KMS-11 (cell line): ENCODE data around the gene TCEAL8.

Experiments used
- H2AFZ ChIP-seq: fragments of 200-600 bp; sonication (generic); 2 replicates; pipeline ENCODE4 v1.6.1; 2016; ENCODE audit warnings: antibody characterized with exemption, mixed run types, low read depth
- H3K27ac ChIP-seq: fragments of 200-600 bp; sonication (generic); 2 replicates; pipeline ENCODE4 v1.6.1; 2016; ENCODE audit warnings: mild to moderate bottlenecking, mixed run types
- H3K27me3 ChIP-seq: fragments of 200-600 bp; sonication (generic); 2 replicates; pipeline ENCODE4 v1.6.1; 2017; ENCODE audit warnings: mild to moderate bottlenecking, low read depth, mixed run types, moderate library complexity; ENCODE audit not compliant: insufficient read depth
- H3K36me3 ChIP-seq: fragments of 200-600 bp; sonication (generic); 2 replicates; pipeline ENCODE4 v1.6.1; 2017; ENCODE audit warnings: mild to moderate bottlenecking, mixed run types; ENCODE audit not compliant: insufficient read depth
- H3K4me1 ChIP-seq: fragments of 200-600 bp; sonication (generic); 2 replicates; pipeline ENCODE4 v1.6.1; 2016; ENCODE audit warnings: mild to moderate bottlenecking, low read depth, mixed run types; ENCODE audit not compliant: poor library complexity, severe bottlenecking
- H3K4me2 ChIP-seq: fragments of 200-600 bp; sonication (generic); 2 replicates; pipeline ENCODE4 v1.7.0; 2016; ENCODE audit warnings: mild to moderate bottlenecking, mixed run types
- H3K4me3 ChIP-seq: fragments of 200-600 bp; sonication (generic); IDR thresholded peaks from 2 replicates; pipeline ENCODE4 v1.6.1; 2017; ENCODE audit warnings: low read depth, low read length, mixed read lengths; ENCODE audit not compliant: insufficient read depth
- H3K79me2 ChIP-seq: fragments of 200-600 bp; sonication (generic); 2 replicates; pipeline ENCODE4 v1.6.1; 2016; ENCODE audit warnings: low read depth, mixed run types; ENCODE audit not compliant: insufficient read depth
- H3K9ac ChIP-seq: fragments of 200-600 bp; sonication (generic); 2 replicates; pipeline ENCODE4 v1.6.1; 2016; ENCODE audit warnings: mild to moderate bottlenecking, mixed run types
- H4K20me1 ChIP-seq: fragments of 200-600 bp; sonication (generic); 2 replicates; pipeline ENCODE4 v1.6.1; 2016; ENCODE audit warnings: mild to moderate bottlenecking, mixed run types; ENCODE audit not compliant: insufficient read depth
- TF ChIP-seq, protein P1 (sequence below): fragments of 200-600 bp; sonication (generic); conservative IDR thresholded peaks from 2 replicates; pipeline ENCODE4 v1.6.1; 2017; ENCODE audit warnings: low read depth, mild to moderate bottlenecking, antibody characterized with exemption, low read length, moderate library complexity, mixed read lengths

TCEAL8 gene

DNA sequence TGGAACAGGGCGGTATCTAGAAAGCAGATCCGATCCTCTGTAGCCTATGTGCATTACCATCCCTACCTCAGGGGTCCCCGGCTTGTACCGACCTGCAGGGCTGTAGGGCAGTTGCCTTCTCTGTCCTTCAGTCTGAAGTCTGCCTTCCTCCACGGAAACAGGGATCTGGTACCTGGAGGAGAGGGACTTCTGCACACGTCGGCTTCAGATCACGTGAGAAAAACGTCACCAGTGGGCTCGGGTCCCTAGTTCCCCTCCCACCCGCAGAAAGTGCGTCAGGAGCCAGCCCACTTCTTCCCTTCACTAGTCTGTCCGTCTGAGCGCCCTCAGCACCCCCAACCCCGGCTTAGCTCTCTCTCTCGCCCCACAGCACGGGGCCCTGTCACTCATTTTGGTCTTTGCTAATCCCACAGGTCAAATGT lies 21.6 kb upstream of the TCEAL8 start, which contains the start of gene TCEAL5:
Gene TCEAL5, minus strand, starts transcription at position 170 of the 422 bp plus-strand sequence. CDS start 2,187 bp downstream, outside the sequence.
- no peaks in the 10 kb centered on the region for H3K36me3 ChIP-seq
- no peak within 1 kb of the TSS for H3K27ac ChIP-seq
- no peaks in the 10 kb centered on the region for H3K27me3 ChIP-seq
- H3K4me3 ChIP-seq: no peak within 1 kb of the TSS
- no peaks in the 10 kb centered on the region for H3K4me1 ChIP-seq
- H2AFZ ChIP-seq: no peak within 1 kb of the TSS
- no peak within 1 kb of the TSS for H3K9ac ChIP-seq
- H3K79me2 ChIP-seq: no peaks in the 10 kb centered on the region
- TF ChIP-seq, protein P1, sequence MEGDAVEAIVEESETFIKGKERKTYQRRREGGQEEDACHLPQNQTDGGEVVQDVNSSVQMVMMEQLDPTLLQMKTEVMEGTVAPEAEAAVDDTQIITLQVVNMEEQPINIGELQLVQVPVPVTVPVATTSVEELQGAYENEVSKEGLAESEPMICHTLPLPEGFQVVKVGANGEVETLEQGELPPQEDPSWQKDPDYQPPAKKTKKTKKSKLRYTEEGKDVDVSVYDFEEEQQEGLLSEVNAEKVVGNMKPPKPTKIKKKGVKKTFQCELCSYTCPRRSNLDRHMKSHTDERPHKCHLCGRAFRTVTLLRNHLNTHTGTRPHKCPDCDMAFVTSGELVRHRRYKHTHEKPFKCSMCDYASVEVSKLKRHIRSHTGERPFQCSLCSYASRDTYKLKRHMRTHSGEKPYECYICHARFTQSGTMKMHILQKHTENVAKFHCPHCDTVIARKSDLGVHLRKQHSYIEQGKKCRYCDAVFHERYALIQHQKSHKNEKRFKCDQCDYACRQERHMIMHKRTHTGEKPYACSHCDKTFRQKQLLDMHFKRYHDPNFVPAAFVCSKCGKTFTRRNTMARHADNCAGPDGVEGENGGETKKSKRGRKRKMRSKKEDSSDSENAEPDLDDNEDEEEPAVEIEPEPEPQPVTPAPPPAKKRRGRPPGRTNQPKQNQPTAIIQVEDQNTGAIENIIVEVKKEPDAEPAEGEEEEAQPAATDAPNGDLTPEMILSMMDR: no peak
- H3K4me2 ChIP-seq: no peak within 1 kb of the TSS
- H4K20me1 ChIP-seq: no peaks in the 10 kb centered on the region

DNA sequence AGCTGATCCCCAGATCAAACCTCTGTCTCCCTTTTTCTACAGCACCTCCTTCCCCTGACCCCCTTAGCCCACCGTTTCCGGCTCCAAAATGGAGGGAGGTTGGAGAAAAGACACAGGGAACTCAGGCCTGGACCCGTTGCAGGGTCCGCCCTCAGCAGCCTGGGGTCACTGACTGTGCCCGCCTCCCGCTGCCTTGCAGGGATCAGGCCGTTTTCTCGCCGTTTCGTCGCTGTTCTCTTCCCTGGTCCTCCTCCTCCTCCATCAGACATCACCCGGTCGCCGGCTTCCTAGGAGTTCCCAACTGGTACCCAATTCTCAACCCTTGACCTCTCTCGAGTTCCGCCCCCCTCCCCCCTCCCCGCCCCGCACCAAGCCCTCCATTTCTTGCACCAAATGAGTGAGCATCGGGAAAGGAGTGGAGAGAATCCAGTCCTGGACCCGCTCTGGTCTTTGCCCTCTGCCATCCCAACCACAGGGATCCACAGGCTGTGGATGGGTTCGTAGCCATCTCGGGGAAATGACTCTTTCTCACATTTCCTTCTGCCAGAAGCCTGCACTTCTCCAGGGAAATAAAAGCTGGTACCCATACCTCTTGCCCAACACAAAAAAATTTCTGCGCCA lies 21.1 kb upstream of the TCEAL8 start:
- no peak overlapping the region for H3K27ac ChIP-seq
- TF ChIP-seq, protein P1: no peak
- no peaks in the 10 kb centered on the region for H3K79me2 ChIP-seq
- no peak overlapping the region for H2AFZ ChIP-seq
- no peak overlapping the region for H3K4me2 ChIP-seq
- no peak overlapping the region for H3K9ac ChIP-seq
- H4K20me1 ChIP-seq: no peaks in the 10 kb centered on the region
- no peak overlapping the region for H3K4me3 ChIP-seq
- no peaks in the 10 kb centered on the region for H3K36me3 ChIP-seq
- no peaks in the 10 kb centered on the region for H3K27me3 ChIP-seq
- no peaks in the 10 kb centered on the region for H3K4me1 ChIP-seq

GRCh38 chrX:103274284-103274683 lies 19.3 kb upstream of the TCEAL8 start:
- H3K4me1 ChIP-seq: no peaks in the 10 kb centered on the region
- no peaks in the 10 kb centered on the region for H4K20me1 ChIP-seq
- no peaks in the 10 kb centered on the region for H3K36me3 ChIP-seq
- no peak overlapping the region for H3K9ac ChIP-seq
- H3K27me3 ChIP-seq: no peaks in the 10 kb centered on the region
- no peaks in the 10 kb centered on the region for H3K79me2 ChIP-seq
- H2AFZ ChIP-seq: no peak overlapping the region
- H3K4me2 ChIP-seq: no peak overlapping the region
- no peak overlapping the region for H3K27ac ChIP-seq
- no peak overlapping the region for H3K4me3 ChIP-seq
- TF ChIP-seq, protein P1: no peak

GRCh38 chrX:103258275-103258674 lies 3.3 kb upstream of the TCEAL8 start:
- Histone ChIP-seq H2AFZ (no peak overlapping the region), H3K4me1 (peaks cover 7% of the 10 kb centered on the region), H3K9ac (no peak overlapping the region), H3K4me3 (no peak overlapping the region), H3K4me2 (no peak overlapping the region), H3K27me3 (no peaks in the 10 kb centered on the region), H4K20me1 (no peaks in the 10 kb centered on the region), H3K79me2 (no peaks in the 10 kb centered on the region), H3K27ac (no peak overlapping the region), H3K36me3 (no peaks in the 10 kb centered on the region)
- TF ChIP-seq, protein P1: no peak
